Heart left ventricle (tissue), 13 donors: ENCODE results near the gene BRPF1.

ENCODE experiments used
- CTCF ChIP-seq, 12 donors: fragments of 200-600 bp; sonication (generic) in 4 of 12; IDR thresholded peaks; one replicate each; pipeline versions ENCODE4 v1.5.0 to v1.8.0; 2018 to 2022; ENCODE audit warnings: antibody characterized with exemption in 12 of 12, mild to moderate bottlenecking in 5 of 12
- POLR2A ChIP-seq, 2 donors: fragments of 450-650 bp; IDR thresholded peaks; one replicate each; pipeline ENCODE4 v1.6.1; 2017; ENCODE audit warnings: antibody characterized with exemption in 2 of 2, mild to moderate bottlenecking in 2 of 2, moderate library complexity in 2 of 2
- donor health status: ischemic (EF 13 %, LVEDD 7.1; RV severe dilation, severe dysfunction).
- donor health status: DM: no; HTN: yes; CAD: no.
- donor health status: DM: no; HTN: no; CAD: no.
- donor health status: ischemic (EF 25% LVEDD 6.9; RV normal size, moderate dysfunction).
- donor health status: ischemic (EF 25% LVEDD 5.7; RV mildly dilated, moderate dysfunction).
- donor health status: ischemic (EF 35%, LVEDD 5.7; RV mildly dilated, moderate dysfunction).
- donor health status: nonischemic (EF 11% LVEDD 7.7; RV severe dilation, severe dysfunction).
- donor health status: DM: yes; HTN: yes; CAD: no.
- donor health status: PGD.
- donor health status: ischemic (EF 29% LVEDD 5.4; RV normal size, mild dysfunction).
- donor health status: nonischemic (EF 23%, LVEDD 6.1; RV moderate dilation, normal function).

GRCh38 chr3:9703736-9704346, 27.7 kb upstream of the BRPF1 start, which contains the start of gene CPNE9:
- TF ChIP-seq CTCF (IDR thresholded peaks at IDR 0.05) (no peak), POLR2A (IDR thresholded peaks at IDR 0.05) (no peak)
